OCI-LY1 (cell line): ENCODE measurements around the gene CFAP74.
"Not testable (repeated sequence)": the region's sequence is repeated elsewhere in the genome, so short reads cannot be mapped to it uniquely, and the experiment has no call there.

ENCODE experiments used
- H2AFZ ChIP-seq: fragments of 200-600 bp; sonication (generic), shearing (Covaris generic); 2 replicates; pipeline ENCODE4 v1.6.0; 2014; ENCODE audit warnings: antibody characterized with exemption, mild to moderate bottlenecking, low read length
- H3F3A ChIP-seq: fragments of 200-600 bp; sonication (generic), shearing (Covaris generic); 2 replicates; pipeline ENCODE4 v1.6.0; 2014; ENCODE audit warnings: mild to moderate bottlenecking, antibody characterized with exemption, low read length, moderate library complexity; ENCODE audit not compliant: insufficient read depth
- H3K27ac ChIP-seq: fragments of 200-600 bp; sonication (generic); 2 replicates; pipeline ENCODE4 v1.5.1; 2014; ENCODE audit warnings: low read length, mixed run types, mild to moderate bottlenecking, low read depth; ENCODE audit not compliant: poor library complexity, severe bottlenecking
- H3K27me3 ChIP-seq: fragments of 200-600 bp; sonication (generic); 2 replicates; pipeline ENCODE4 v1.6.0; 2014; ENCODE audit warnings: antibody characterized with exemption, mild to moderate bottlenecking, low read length, moderate library complexity; ENCODE audit not compliant: insufficient read depth
- H3K36me3 ChIP-seq: fragments of 200-600 bp; sonication (generic); 2 replicates; pipeline ENCODE4 v1.6.1; 2014; ENCODE audit warnings: mild to moderate bottlenecking, antibody characterized with exemption, low read length, moderate library complexity, mixed read lengths; ENCODE audit not compliant: insufficient read depth
- H3K4me1 ChIP-seq: fragments of 200-600 bp; sonication (generic); 2 replicates; pipeline ENCODE4 v1.5.1; 2014; ENCODE audit warnings: mild to moderate bottlenecking, low read length, moderate library complexity; ENCODE audit not compliant: insufficient read depth, severe bottlenecking
- H3K4me2 ChIP-seq: fragments of 200-600 bp; sonication (generic), shearing (Covaris generic); 2 replicates; pipeline ENCODE4 v1.6.1; 2014; ENCODE audit warnings: low read length
- H3K4me3 ChIP-seq: fragments of 200-600 bp; sonication (generic); 2 replicates; pipeline ENCODE4 v1.5.1; 2014; ENCODE audit warnings: low read length, low read depth, mild to moderate bottlenecking, mixed read lengths; ENCODE audit not compliant: poor library complexity, severe bottlenecking
- H3K79me2 ChIP-seq: fragments of 200-600 bp; shearing (Covaris generic); 2 replicates; pipeline ENCODE4 v1.6.1; 2016; ENCODE audit warnings: mixed run types, low read length, mixed read lengths; ENCODE audit not compliant: insufficient read depth
- H3K9ac ChIP-seq: fragments of 200-600 bp; sonication (generic), shearing (Covaris generic); 2 replicates; pipeline ENCODE4 v1.6.1; 2014; ENCODE audit warnings: mild to moderate bottlenecking, low read length, mixed read lengths
- H3K9me2 ChIP-seq: fragments of 200-600 bp; sonication (generic), shearing (Covaris generic); 2 replicates; pipeline ENCODE4 v1.6.1; 2014; ENCODE audit warnings: low read depth, mild to moderate bottlenecking, low read length, mixed read lengths
- H3K9me3 ChIP-seq: fragments of 200-600 bp; shearing (Covaris generic); 2 replicates; pipeline ENCODE4 v1.6.1; 2014; ENCODE audit warnings: low read length, mixed read lengths
- H4K20me1 ChIP-seq: fragments of 200-600 bp; sonication (generic), shearing (Covaris generic); 2 replicates; pipeline ENCODE4 v1.6.0; 2016; ENCODE audit warnings: mild to moderate bottlenecking, low read length; ENCODE audit not compliant: insufficient read depth
- EZH2 ChIP-seq: fragments of 200-600 bp; sonication (generic), shearing (Covaris generic); IDR thresholded peaks from 2 replicates; pipeline ENCODE4 v1.8.0; 2017; ENCODE audit warnings: borderline replicate concordance, mixed run types, mild to moderate bottlenecking, antibody characterized with exemption, low read length, moderate library complexity, mixed read lengths
- TF ChIP-seq, protein P1 (sequence below): fragments of 200-600 bp; sonication (generic), shearing (Covaris generic); IDR thresholded peaks from 2 replicates; pipeline ENCODE4 v1.5.1; 2017; ENCODE audit warnings: mild to moderate bottlenecking, antibody characterized with exemption, low read length, moderate library complexity, mixed read lengths

Gene CFAP74

DNA sequence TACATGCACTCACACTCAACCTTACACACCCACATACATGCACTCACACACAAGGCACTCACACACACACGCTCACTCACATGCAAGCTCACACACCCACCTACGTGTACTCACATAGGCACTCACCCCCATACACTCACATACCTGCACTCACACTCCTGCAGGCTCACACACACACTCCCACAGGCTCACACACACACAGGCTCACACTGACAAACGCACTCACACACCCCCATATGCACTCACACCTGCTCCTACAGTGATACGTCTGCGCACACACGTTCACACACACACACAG lies 65.4 kb downstream of the CFAP74 start:
- 0 out of 2 replicates have a peak, but pooled peaks cover 3% of the 10 kb centered on the region for H3K9me3 ChIP-seq
- no peak for TF ChIP-seq EZH2
- TF ChIP-seq, protein P1, sequence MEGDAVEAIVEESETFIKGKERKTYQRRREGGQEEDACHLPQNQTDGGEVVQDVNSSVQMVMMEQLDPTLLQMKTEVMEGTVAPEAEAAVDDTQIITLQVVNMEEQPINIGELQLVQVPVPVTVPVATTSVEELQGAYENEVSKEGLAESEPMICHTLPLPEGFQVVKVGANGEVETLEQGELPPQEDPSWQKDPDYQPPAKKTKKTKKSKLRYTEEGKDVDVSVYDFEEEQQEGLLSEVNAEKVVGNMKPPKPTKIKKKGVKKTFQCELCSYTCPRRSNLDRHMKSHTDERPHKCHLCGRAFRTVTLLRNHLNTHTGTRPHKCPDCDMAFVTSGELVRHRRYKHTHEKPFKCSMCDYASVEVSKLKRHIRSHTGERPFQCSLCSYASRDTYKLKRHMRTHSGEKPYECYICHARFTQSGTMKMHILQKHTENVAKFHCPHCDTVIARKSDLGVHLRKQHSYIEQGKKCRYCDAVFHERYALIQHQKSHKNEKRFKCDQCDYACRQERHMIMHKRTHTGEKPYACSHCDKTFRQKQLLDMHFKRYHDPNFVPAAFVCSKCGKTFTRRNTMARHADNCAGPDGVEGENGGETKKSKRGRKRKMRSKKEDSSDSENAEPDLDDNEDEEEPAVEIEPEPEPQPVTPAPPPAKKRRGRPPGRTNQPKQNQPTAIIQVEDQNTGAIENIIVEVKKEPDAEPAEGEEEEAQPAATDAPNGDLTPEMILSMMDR = no peak
- no peak overlapping the region for H3K27ac ChIP-seq
- H4K20me1 ChIP-seq = no peaks in the 10 kb centered on the region
- H3K27me3 ChIP-seq = peaks cover 10% of the 10 kb centered on the region; the same call in 1 of the 2 replicates
- no peak overlapping the region for H3K4me3 ChIP-seq
- no peaks in the 10 kb centered on the region for H3K79me2 ChIP-seq
- H3K4me1 ChIP-seq = peaks cover 8% of the 10 kb centered on the region
- no peak overlapping the region for H3K9ac ChIP-seq
- H3K9me2 ChIP-seq = no peaks in the 10 kb centered on the region
- no peaks in the 10 kb centered on the region for H3K36me3 ChIP-seq
- H3K4me2 ChIP-seq = no peak overlapping the region
- no peak overlapping the region for H2AFZ ChIP-seq
- no peaks in the 10 kb centered on the region for H3F3A ChIP-seq

DNA sequence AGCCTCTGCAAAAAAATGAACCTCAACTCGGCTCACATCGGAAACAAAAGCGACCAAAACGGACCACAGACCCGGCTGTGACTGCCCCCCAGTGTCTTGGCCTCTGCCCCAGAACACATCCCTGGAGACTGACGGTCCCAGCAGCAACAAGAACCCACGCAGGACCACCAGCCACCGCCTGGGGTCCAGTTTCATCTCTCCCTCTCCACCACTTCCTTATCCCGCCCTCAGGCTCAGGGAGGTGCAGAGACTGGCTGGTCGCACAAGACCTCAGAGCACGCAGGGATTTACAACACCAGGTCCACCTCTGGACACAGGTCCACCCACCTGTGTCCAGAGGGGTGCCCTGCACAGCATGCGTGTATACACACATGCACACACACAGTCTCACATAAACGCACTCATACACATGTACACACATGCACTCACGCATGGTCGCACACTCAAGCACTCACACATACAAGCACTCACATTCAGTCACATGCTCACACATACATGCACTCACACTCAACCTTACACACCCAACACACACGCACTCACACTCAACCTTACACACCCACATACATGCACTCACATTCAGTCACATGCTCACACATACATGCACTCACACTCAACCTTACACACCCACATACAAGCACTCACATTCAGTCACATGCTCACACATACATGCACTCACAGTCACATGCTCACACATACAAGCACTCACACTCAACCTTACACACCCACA lies 65.9 kb downstream of the CFAP74 start:
- TF ChIP-seq EZH2 = no peak
- TF ChIP-seq, protein P1 = no peak
- Histone ChIP-seq H3K27ac (no peak overlapping the region), H3K9ac (no peak overlapping the region), H3K4me3 (no peak overlapping the region), H3K9me2 (no peaks in the 10 kb centered on the region), H3K36me3 (no peaks in the 10 kb centered on the region), H3K27me3 (peaks cover 10% of the 10 kb centered on the region; the same call in 1 of the 2 replicates), H3K4me2 (no peak overlapping the region), H4K20me1 (no peaks in the 10 kb centered on the region), H2AFZ (no peak overlapping the region), H3K79me2 (no peaks in the 10 kb centered on the region), H3K9me3 (0 out of 2 replicates have a peak, but pooled peaks cover 3% of the 10 kb centered on the region), H3K4me1 (peaks cover 3% of the 10 kb centered on the region), H3F3A (no peaks in the 10 kb centered on the region)

DNA sequence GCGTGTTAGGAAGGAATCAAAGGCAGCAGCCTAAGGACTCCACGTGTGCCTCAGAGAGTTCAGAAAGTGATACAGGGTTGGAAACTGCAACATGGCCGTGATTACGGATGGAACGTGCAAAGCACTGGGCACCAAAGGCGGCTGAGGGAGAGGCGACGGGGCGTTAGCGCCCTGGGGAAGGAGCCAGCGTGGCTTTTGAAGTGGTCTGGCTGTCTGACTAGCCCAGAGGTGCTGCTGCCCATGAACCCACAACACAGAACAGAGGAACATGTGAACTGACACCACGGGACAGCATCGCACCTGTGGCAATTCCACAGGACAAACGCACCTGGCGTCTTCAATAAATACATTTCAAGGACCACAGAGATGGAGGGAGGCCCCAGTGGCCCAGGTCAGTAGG lies 66.5 kb downstream of the CFAP74 start:
- Histone ChIP-seq H3K36me3 (no peaks in the 10 kb centered on the region), H3K4me2 (no peak overlapping the region), H2AFZ (no peak overlapping the region), H3K27ac (no peak overlapping the region), H3K9me3 (0 out of 2 replicates have a peak, but pooled peaks cover 3% of the 10 kb centered on the region), H4K20me1 (no peaks in the 10 kb centered on the region), H3K4me1 (no peaks in the 10 kb centered on the region), H3K9ac (no peak overlapping the region), H3K4me3 (no peak overlapping the region), H3K27me3 (peaks cover 8% of the 10 kb centered on the region; the same call in 1 of the 2 replicates), H3K9me2 (no peaks in the 10 kb centered on the region), H3K79me2 (no peaks in the 10 kb centered on the region), H3F3A (no peaks in the 10 kb centered on the region)
- TF ChIP-seq EZH2 = no peak
- TF ChIP-seq, protein P1 = no peak

DNA sequence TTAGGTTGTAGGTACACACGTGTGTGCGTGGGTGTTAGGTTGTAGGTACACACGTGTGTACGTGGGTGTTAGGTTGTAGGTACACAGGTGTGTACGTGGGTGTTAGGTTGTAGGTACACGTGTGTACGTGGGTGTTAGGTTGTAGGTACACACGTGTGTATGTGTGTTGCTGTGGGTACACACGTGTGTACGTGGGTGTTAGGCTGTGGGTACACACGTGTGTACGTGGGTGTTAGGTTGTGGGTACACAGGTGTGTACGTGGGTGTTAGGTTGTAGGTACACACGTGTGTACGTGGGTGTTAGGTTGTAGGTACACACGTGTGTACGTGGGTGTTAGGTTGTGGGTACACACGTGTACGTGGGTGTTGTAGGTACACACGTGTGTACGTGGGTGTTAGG lies 68.7 kb downstream of the CFAP74 start:
- not testable (repeated sequence) for H3K36me3 ChIP-seq, H2AFZ ChIP-seq, H3F3A ChIP-seq, H3K27me3 ChIP-seq, H3K9ac ChIP-seq, H3K9me2 ChIP-seq, H3K79me2 ChIP-seq, H3K27ac ChIP-seq, H3K4me1 ChIP-seq, H4K20me1 ChIP-seq, H3K4me3 ChIP-seq, H3K4me2 ChIP-seq, H3K9me3 ChIP-seq
